GM19240 (cell line): ENCODE results near the gene DMRT3.

Experiments used
- DNase-seq: peaks from one replicate; pipeline ENCODE4 v3.0.0; 2011; ENCODE audit warnings: low spot score; ENCODE audit not compliant: insufficient read length

The DMRT3 gene

DNA sequence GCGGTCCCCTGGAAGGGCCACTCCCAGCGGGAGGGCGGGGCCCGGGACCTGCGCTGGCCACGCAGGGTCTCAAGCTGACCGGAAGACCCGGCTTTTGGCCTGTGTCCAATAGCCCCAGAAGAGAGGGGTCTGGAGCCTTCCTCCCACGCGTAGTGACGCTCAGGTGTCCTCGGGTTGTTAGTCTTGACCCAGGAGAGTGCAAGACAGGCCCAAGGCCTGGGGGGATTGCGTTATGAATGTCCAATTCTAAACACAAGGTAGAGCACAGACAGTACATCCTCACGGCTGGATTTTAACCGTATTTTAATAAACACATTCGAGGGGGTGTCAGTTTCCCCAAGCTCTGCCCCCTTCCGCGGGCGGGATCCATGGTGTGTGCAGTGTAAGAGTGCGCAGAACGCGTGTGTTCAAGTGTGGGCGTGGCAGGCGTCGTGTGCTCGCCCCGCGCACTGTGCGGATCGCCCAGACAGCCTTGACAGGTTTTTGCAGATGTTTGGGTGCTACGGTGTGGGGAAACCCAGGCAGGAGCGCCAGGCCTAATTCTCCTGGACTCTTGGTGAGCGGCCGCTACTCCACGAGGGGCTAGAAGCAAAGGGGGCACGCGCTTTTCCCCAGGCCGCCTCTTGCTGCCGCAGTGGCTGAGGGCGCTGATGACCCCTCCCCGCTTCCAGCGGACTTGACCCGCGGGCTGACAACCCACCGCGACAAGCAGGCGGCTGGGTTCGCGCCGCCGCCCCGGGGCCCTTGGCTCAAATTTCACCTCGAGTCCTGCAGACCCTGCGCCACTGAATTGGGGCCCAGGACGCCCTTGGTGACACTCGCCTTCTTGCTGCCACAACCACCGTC is 6.1 kb upstream of the DMRT3 start:
- no peak for DNase-seq

DNA sequence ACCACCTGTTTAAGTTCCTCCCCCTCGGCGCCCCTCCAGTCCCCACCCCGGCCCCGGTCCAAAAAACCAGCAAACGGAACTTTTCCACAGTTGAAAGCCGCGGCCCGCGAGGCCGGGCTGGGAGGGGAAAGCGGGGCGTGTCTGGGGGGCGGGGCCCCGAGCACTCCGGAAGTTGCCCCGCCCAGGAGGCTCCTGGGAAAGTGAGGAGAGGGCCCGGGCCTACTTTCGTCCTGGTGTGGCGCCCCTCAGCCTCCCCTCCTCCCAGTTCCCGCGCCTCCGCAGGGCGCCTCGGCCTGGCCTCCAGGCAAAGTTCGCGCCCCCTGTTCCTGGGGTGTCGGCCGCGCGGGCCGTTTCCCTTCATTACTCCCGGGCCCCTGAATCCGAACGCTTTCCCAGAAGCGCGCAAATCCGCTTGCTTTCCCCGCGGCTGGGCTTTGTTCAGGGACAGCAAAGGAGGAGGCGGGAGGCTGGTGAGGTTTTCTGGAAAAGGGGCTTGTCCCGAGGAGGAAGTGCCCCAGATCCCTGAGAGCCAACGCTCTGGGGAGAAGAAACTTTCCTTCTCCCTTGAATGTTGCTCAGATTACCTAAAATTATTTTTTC is 4.5 kb upstream of the DMRT3 start:
- DNase-seq: no peak

DNA sequence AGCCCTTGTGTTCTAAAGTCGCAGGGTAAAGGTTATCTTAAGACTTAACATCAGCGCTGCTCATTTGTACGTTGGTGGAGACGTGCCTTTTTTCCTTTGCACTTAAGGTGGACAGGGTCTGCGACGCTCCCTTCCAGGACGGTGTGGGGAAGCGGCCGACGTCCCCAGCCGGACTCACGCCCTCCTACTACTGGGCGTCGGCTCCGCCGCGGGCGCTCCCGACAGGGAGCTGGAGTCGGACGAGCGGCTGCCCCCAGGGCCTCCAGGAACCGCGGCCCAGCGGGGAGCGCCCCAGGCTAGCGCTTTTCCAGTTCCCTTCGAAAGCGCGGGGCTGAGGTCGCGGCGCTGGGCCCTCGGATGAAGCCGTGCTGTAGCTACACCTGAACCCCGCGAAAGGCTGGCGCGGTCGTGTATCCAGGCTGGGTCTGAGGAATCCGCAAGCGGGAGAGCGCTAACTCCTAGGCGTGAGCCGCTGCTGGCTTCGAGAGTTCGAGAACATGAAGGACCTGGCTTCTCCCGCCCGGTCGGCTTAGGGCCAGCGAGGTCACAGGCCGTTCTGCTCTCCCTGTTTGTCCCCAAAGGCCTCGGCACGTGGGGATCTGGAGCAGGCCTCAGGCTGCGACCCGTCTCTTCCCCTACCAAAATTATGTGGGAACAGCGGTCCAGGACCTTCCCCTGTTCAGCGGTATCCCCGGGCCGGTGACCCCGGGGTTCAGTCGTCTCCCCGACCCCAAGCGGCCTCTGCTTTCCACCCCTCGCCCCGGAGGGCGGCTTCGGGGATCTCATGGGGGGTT is 3.8 kb upstream of the DMRT3 start:
- no peak for DNase-seq

DNA sequence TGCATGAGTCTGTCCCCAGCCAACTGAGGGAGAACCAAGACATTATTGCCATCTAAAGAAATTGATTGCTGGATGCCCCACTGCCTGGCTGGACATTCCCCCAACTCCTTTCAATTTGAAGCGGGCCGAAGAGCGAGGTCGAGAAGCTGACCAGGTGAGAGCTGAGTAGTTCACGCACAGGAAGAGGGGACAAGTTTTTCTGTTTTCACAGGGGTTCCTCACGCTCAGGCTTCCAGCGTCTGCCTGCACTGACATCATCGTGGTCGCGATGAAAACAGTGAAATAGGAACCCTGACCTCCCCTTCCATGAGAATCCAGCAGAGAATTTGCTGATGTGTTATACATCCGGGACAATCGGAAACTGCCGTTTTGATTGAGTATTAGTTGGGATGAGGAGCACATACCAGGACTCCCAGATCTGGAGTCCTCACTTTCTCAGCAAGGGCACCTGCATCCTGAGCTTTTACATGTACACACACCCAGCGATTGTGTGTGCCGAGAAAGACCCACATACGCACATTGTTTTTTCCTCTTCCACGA is 3.1 kb upstream of the DMRT3 start:
- no peak for DNase-seq

DNA sequence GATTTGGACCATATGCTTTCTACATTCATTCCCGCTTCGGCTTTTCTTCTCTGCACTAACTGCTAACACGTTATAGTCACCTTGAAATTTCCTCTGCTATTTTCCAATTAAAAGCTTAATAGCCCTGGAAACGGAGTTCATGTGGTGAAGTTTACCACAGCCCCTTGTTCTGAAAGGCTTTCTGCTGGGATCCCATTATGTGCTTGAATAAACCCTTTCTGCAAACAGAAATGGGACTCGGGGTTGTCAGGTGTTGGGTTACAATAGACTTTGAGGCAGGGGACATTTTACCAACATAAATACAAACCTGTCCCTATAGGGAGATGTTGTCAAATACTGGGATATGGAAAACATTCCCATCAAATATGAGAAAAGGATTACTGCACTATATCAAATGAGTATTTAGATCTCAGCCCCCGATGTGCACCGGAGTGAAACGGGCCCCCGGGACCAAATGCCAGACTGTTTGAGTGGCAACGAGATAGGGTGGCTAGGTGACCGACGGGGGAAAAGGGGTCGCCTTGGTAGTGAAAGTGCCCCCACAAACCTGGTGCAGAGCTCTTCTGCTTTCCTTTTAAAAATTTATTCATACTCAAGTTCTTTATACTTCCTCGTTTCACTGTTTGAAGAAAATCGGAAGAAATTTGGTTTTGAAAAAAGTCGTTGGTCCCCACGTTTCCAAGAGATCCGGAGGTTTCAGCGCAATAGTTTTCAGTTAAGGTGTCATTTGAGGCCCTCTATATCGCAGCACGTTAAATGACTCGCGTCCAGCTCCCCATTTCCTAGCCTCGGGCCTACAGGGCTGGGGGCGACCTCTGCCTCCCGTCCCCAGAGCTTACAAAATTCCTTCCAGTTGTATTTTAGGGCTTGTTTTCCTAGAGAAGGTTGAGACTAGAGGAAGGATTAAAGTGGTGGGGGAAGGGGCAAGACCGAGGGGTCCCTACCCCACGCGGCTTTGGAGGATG is 2.1 kb upstream of the DMRT3 start:
- no peak for DNase-seq

DNA sequence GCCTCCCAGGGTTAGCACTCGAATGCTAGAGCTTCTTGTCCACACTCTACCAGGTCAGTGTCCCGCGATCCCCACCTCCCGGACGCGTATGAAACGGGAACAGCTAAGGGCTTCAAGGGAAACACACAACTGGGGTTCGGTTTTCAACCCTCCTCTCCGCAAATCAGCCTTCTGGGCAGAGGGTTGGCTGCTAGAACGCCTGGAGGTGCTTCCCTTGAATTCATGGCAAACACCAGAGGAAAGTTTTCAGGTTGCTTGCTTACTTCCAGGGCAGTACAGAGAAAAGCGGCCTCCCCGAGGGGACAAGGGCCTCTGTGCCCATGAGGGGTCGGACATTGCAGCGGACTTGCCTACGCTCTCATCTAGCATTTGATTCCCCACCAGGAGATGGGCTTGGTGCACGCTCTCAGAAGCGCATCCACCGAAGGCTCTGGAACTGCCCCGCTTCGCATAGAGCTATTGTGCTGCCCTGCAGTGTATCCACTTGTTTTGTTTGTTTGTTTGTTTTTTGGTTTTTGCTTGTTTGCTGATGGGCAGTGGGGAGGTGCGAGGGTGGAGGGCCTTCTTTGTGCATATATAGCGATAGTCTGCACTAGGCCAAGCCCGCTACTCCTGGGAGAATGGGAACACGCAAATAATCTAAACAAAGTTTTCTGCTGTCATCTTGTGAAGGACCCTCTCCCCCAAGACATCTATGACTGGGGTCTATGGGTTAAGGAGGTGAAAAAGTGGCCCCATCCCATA is 1.3 kb upstream of the DMRT3 start:
- no peak for DNase-seq

DNA sequence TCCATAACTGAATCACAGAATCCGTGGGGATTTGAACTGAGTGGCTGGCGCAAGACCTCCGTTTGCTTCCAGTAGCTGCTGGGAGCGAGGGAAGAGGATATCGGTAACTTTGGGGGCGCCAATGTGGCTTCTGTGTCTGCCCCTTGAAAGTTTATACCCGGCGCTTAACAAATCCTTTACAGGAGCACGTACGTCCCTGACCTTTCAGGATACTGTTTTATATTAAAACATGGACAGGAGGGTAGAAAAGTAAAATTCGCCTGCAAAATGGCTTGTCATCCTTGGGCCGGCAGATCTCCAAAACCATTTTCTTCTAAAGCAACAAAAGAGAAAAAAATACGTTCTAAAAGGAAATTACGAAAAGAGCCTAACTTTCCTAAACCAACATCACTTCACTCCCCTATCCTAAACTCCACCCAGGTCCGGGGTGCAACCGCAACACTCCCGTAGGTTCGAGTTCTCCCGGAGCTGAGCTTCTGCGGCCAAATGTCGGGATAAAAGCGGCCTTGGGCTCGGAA is 656 bp upstream of the DMRT3 start:
- DNase-seq: no peak

DNA sequence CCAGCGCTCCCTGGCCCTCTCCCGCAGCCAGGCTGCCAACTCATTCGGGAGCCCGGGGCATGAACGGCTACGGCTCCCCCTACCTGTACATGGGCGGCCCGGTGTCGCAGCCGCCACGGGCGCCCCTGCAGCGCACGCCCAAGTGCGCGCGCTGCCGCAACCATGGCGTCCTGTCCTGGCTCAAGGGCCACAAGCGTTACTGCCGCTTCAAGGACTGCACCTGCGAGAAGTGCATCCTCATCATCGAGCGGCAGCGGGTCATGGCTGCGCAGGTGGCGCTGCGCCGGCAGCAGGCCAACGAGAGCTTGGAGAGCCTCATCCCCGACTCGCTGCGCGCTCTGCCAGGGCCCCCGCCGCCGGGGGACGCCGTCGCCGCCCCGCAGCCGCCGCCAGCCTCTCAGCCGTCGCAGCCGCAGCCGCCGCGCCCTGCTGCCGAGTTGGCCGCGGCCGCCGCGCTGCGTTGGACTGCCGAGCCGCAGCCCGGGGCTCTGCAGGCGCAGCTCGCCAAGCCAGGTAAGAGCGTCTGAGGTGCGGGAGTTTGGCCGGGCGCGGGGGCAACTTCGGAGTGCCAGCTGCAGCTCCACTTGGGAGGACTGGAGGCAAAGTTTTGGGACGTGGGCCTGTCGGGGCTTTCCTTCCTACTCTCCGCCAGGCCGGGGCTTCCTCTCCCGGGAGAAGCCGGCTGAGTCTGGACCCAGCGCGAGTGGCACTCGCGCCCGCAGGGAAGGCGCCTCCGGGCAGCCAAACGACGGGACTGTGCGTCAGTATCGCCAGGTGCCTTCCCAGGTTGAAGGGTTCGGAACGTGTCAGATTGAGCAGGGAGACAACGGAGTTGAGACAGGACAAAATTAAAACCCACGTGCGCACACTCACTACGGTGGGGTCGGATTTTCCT is 735 bp downstream of the DMRT3 start:
- no peak for DNase-seq

DNA sequence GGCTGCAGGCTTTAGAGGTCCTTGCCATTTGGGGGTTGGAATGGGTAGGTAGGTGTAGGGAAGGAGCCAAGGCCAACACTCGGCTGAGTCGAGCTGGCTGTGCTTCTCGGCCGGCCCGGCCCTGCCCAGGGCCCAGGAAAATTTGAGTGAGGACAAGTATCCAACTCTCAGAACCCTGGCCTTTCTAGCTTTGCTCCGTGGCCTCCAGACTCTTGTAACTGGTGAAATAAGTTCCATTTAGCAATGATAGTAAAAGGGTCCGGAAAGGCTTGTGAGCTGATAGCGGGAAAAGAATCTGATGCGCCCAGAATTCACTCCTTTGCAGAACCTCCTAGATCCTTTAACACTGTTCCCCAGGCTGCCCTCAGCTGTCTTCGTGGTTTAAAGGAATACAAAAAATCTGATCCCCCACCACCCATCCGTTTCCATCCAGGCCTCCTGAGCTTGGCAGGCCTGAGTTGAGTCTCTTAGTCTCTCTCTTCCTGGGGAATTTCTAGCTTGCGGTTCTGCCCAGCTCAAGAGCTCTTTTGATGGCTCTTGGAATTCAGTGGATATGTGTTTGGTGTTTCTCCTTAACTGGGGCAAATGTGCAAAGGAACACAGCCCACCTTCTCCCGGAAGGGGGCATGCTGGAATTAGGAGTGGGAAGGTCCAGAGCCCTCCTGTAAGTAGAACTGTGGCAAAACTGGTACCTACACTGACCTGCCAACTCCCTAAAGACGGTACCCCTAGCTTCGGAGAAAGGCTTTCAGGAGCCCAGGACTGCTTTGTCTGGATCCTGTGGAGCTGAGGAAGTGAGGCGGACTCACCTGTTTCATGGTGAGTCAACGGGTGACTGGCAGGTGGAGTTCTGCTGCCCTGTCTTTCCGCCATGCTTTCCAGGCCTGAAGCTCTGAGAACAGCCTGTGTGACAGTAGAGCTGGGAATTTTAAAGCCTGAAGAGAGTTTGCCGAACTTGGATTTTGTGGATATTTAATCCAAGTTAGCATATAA is 1.7 kb downstream of the DMRT3 start:
- no peak for DNase-seq

DNA sequence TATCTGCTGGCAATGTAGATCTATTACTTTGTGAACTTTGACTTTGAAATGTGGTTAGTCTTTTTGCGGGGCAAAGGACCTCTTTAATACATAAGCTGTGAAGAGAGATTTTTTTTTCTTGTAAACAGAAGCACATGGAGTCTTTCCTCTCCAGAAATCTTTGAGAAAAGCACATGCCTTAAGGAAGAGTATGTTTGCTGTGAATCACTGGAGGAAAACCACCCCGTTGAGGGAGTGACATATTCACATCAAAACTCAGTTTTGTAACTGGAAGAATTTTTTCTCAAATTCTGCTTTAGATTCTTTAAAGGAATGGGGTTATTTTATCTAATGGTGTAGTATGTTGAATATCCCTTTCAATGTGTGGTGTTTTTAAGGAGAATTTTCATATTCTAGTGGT is 3.5 kb downstream of the DMRT3 start:
- no peak for DNase-seq

DNA sequence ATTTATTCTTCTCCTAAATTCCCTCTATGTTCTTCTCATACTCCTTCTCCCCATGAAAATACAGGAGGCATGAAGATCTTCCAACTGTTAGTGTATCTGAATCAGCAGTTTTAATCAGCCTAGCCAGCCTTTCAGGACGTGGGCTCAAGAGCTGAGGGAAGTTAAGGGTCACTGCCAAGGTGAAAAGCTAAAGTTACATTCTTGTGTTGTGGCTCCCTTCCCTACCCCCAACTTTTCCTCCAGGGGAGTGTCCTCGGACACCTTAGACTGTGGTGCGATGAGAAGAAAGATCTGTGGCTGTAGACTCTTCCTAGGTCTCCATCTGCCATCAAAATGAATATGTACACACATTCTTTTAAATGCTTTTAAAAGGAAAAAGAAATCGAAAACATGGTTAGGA is 4.2 kb downstream of the DMRT3 start:
- DNase-seq: no peak

DNA sequence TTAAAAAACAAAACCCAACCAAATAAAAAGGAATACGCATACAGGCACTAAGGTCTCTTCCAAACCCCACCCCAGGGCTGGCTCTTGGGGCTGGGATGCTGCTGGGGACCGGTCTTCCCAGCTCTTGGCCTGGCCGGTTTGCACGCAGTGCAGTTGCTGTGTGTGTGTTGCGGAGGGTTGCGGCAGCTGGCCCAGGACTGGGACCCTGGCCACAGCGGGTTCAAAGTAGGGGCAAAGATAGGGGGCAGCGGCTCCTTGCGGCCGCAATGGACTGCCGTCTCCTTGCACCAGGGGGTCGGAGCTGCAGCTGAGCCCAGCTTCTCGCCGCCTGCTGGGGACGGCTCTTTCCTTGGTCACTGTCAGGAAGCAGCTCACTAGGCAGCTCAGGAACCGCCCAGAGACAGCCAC is 5.0 kb downstream of the DMRT3 start:
- DNase-seq: no peak

DNA sequence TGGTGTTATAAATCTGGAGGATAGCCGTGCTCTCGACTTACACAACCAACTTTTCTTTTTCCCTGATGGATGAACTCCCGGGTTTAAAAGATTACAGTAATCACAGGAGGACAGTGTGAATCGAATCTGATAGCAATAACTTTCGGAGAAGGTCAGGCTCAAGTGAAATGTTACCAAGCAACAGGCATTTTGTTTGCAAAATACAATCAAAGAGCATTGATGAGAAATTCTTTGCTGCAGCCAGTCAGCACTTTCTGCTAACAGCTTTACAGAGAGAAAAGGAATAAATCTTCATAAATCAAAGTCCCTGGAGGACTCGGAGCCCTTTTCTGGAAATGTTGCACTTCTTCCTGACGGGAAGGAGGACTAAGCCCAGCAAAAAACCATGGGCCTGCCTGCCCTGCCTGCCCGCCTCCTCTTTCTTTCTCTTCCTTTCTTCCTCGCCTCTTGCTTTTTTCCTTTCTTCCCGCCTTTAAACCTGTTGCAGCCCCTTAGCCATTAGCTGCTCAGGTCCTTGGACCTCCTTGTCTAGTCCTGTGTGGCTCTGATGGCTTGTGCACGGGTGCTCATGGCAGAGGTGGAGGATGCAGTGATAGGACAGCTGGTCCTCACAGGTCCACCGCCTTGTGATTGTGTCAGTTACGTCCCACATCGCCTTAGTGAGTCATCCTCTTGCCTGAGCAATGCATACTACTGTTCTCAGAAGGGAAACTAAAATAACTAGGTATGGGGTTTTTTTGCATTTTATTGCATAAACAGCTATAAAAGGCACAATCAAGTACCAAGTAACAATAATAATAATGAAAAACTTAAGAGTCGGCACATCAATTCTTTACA is 6.2 kb downstream of the DMRT3 start:
- DNase-seq: no peak

DNA sequence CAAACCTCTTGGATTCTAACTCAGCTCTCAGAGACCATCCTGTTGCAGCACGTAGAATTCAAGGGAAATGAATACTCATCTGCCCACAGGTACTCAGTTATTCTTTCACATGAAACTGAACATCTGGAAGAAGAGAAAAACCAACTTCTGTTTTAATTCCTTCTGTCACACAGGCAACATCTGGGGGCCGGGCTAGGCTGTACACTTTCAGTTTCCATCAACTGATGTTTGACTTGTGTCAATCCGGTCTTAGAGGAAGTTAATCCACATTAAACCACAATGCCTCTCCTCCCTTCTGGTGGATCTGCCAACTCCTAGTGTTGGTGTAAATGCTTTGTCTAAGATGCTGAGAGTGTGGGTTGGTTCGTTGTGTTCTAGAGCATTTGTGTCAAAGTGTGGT is 17.6 kb downstream of the DMRT3 start:
- DNase-seq: no peak

DNA sequence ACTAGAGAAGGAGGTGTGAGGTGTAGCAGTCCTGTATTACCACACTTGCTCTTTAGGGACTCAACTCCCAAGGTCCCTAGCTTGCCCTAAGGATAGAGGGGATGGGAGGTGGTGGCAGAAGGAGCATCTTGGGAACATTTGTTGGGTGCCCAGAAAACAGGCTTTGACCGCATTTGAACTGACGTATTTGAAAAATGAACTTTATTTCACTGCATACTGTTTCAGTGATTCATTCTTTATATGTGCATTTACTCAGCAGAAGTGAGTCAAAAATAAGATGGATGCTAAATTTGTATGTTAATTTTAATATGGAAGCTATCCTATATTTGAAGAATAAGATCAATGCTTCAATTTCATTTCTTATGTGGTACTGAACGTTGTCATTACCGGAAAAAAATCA is 18.7 kb downstream of the DMRT3 start:
- no peak for DNase-seq

DNA sequence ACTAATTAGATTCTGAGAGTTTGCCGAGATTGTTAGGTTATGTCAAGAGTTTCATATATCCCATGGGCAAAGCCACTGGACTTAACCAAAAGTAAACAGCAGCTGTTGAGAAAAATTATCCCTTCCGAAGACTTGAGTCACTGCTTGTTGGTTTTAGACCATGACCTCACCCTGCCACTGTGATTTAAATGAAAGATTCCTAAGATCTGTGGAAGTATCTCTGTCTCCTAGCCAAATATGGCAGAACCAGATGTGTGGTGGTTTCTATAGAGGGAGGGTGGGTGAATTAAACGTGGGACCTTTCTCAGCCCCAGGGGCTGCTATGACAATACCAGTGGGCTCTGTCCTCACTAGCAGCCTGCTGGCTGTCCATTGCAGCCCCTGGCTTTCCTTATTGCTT is 19.3 kb downstream of the DMRT3 start:
- no peak for DNase-seq
